GM18517 (cell line): ENCODE measurements around the gene GUCY1A2.
A peak's percentile ranks its signal among the peaks of the same experiment; 100 is the strongest.
"Not testable (repeated sequence)": the region's sequence is repeated elsewhere in the genome, so short reads cannot be mapped to it uniquely, and the experiment has no call there.

ENCODE experiments used
- ATAC-seq: cut with Tn5 transposase; IDR thresholded peaks from one replicate; pipeline ENCODE4 v1.9.1; 2021; ENCODE audit warnings: mild to moderate bottlenecking, moderate library complexity; ENCODE audit not compliant: unreplicated experiment

Gene GUCY1A2

GRCh38 chr11:106950067-106950491 is 68.2 kb downstream of the GUCY1A2 start:
- no peak for ATAC-seq

- no peak for ATAC-seq
Measured at GRCh38 chr11:106943089-106943488, 75.2 kb downstream of the GUCY1A2 start.

- no peak for ATAC-seq
Measured at GRCh38 chr11:106939157-106939556, 79.1 kb downstream of the GUCY1A2 start.

GRCh38 chr11:106937111-106937510 is 81.2 kb downstream of the GUCY1A2 start:
- no peak for ATAC-seq

GRCh38 chr11:106925245-106925644 is 93.0 kb downstream of the GUCY1A2 start:
- no peak for ATAC-seq

- no peak for ATAC-seq
Measured at GRCh38 chr11:106920899-106921509, 97.3 kb downstream of the GUCY1A2 start.

- peak; percentile 60 for ATAC-seq
Measured at GRCh38 chr11:106917973-106918372, 100.3 kb downstream of the GUCY1A2 start.

GRCh38 chr11:106914409-106914808 is 103.9 kb downstream of the GUCY1A2 start:
- ATAC-seq: no peak

GRCh38 chr11:106913141-106913540 is 105.1 kb downstream of the GUCY1A2 start:
- ATAC-seq: no peak

- ATAC-seq: no peak
Measured at GRCh38 chr11:106904826-106905225, 113.5 kb downstream of the GUCY1A2 start.

GRCh38 chr11:106889718-106890117 is 128.6 kb downstream of the GUCY1A2 start:
- no peak for ATAC-seq

GRCh38 chr11:106888386-106888785 is 129.9 kb downstream of the GUCY1A2 start:
- ATAC-seq: no peak

- not testable (repeated sequence) for ATAC-seq
Measured at GRCh38 chr11:106883693-106884092, 134.6 kb downstream of the GUCY1A2 start.

- ATAC-seq: no peak
Measured at GRCh38 chr11:106879832-106880546, 138.3 kb downstream of the GUCY1A2 start.

GRCh38 chr11:106879029-106879428 is 139.2 kb downstream of the GUCY1A2 start:
- ATAC-seq: no peak

GRCh38 chr11:106875013-106875412 is 143.3 kb downstream of the GUCY1A2 start:
- no peak for ATAC-seq

GRCh38 chr11:106872246-106872645 is 146.0 kb downstream of the GUCY1A2 start:
- no peak for ATAC-seq

GRCh38 chr11:106858200-106858599 is 160.1 kb downstream of the GUCY1A2 start:
- no peak for ATAC-seq

GRCh38 chr11:106856566-106856965 is 161.7 kb downstream of the GUCY1A2 start:
- no peak for ATAC-seq

GRCh38 chr11:106854429-106854828 is 163.8 kb downstream of the GUCY1A2 start:
- no peak for ATAC-seq

- ATAC-seq: no peak
Measured at GRCh38 chr11:106853850-106854401, 164.3 kb downstream of the GUCY1A2 start.

- no peak for ATAC-seq
Measured at GRCh38 chr11:106852779-106853178, 165.5 kb downstream of the GUCY1A2 start.
